HepG2 (cell line): ENCODE measurements around the gene KIRREL3. TPM values are rescaled to one million over a fixed set of nuclear protein-coding genes. Genes with fewer than 3 reads are reported as not detected.

Experiments used
- ATAC-seq: fragments of 200-7000 bp; cut with Tn5 transposase; 3 replicates; pipeline ENCODE4 v1.9.1; 2020; ENCODE audit warnings: mild to moderate bottlenecking, moderate library complexity
- BruUV-seq: library from RNA; stranded (reverse); fragments of 400-500 nt; replicated peaks from 2 replicates; lab custom pipeline; 2021; lab: Mats Ljungman, UMichigan
- CTCF ChIA-PET: fragments of 300-600 bp; formaldehyde crosslinking; extraction: SDS; loops from one replicate; lab custom pipeline; 2021; ENCODE audit warnings: low total read pairs, inconsistent platforms, low intra/inter-chr PET ratio; lab: Yijun Ruan, JAX
- POLR2A ChIA-PET: fragments of 350-600 bp; sonication (Branson Sonifier 250); formaldehyde crosslinking; loops from one replicate; lab custom pipeline; 2020; ENCODE audit warnings: antibody characterized with exemption, inconsistent platforms; lab: Yijun Ruan, JAX
- DNase-seq: peaks from one replicate; pipeline ENCODE4 v3.0.0-alpha.2; 2015; ENCODE audit warnings: low spot score
- FAIRE-seq: peaks from 3 replicates; lab custom pipeline; 2011; peaks lifted over from hg19 to GRCh38; lab: Jason Lieb, UNC
- H2AFZ ChIP-seq: one replicate; pipeline ENCODE4 v1.6.1; 2011; ENCODE audit warnings: low read length, inconsistent platforms
- H3K27ac ChIP-seq: fragments of 300-600 bp; 3 replicates; pipeline ENCODE4 v1.8.0; 2011; ENCODE audit warnings: mixed run types, mild to moderate bottlenecking, mixed read lengths, low read length, inconsistent platforms; ENCODE audit not compliant: insufficient read depth; ENCODE audit errors: extremely low read length
- H3K27me3 ChIP-seq, 2 experiments: fragments of 200-600 bp in 1 of 2; 2 replicates in 1 of 2; 3 replicates in 1 of 2; pipeline versions ENCODE4 v1.6.0 to v1.8.0; 2011; ENCODE audit warnings: low read length in 2 of 2, mild to moderate bottlenecking in 2 of 2, moderate library complexity in 2 of 2, inconsistent platforms in 1 of 2; ENCODE audit not compliant: insufficient read depth in 2 of 2, control insufficient read depth in 1 of 2
- H3K36me3 ChIP-seq, 2 experiments: fragments of 200-600 bp in 1 of 2; replicated peaks in 1 of 2; 2 replicates in 1 of 2; 3 replicates in 1 of 2; pipeline versions ENCODE4 v1.5.1 to v1.8.0; 2011; ENCODE audit warnings: low read length in 2 of 2, inconsistent platforms in 1 of 2; ENCODE audit not compliant: insufficient read depth in 2 of 2, control insufficient read depth in 1 of 2
- H3K4me1 ChIP-seq: 2 replicates; pipeline ENCODE4 v1.5.1; 2012; ENCODE audit warnings: low read length, inconsistent platforms; ENCODE audit not compliant: insufficient read depth
- H3K4me2 ChIP-seq: 2 replicates; pipeline ENCODE4 v1.6.0; 2011; ENCODE audit warnings: low read depth, low read length, inconsistent platforms
- H3K4me3 ChIP-seq, 3 experiments: fragments of 200-600 bp in 1 of 3; sonication (generic), shearing (Covaris generic) in 1 of 3; replicated peaks in 1 of 3; 2 replicates each; pipeline ENCODE4 v1.5.1; 2011 to 2016; ENCODE audit warnings: low read length in 3 of 3, inconsistent platforms in 2 of 3, low read depth in 2 of 3, mild to moderate bottlenecking in 2 of 3, control low read depth in 1 of 3, mixed read lengths in 1 of 3; ENCODE audit not compliant: insufficient read depth in 1 of 3
- H3K79me2 ChIP-seq: one replicate; pipeline ENCODE4 v1.6.1; 2011; ENCODE audit warnings: low read length, inconsistent platforms; ENCODE audit not compliant: insufficient read depth
- H3K9ac ChIP-seq: 2 replicates; pipeline ENCODE4 v1.6.0; 2011; ENCODE audit warnings: mild to moderate bottlenecking, low read depth, low read length, inconsistent platforms; ENCODE audit not compliant: insufficient read depth
- H3K9me3 ChIP-seq: 2 replicates; pipeline ENCODE4 v1.5.1; 2012; ENCODE audit warnings: mild to moderate bottlenecking, low read length
- H4K20me1 ChIP-seq: 2 replicates; pipeline ENCODE4 v1.6.0; 2011; ENCODE audit warnings: inconsistent platforms, mild to moderate bottlenecking, low read length, moderate library complexity; ENCODE audit not compliant: insufficient read depth
- CENPT ChIP-seq: sonication (generic); formaldehyde crosslinking; IDR thresholded peaks from 2 replicates; pipeline ENCODE4 v1.8.0; 2022; ENCODE audit warnings: low read depth, mild to moderate bottlenecking, moderate library complexity, missing genetic modification reagents
- HNF4A ChIP-seq: sonication (generic); formaldehyde crosslinking; IDR thresholded peaks from 2 replicates; pipeline ENCODE4 v1.4.0; 2020; ENCODE audit warnings: missing genetic modification reagents
- MLXIP ChIP-seq: sonication (generic); formaldehyde crosslinking; IDR thresholded peaks from 2 replicates; pipeline ENCODE4 v1.9.0; 2021; ENCODE audit warnings: missing genetic modification reagents, borderline replicate concordance
- SMYD3 ChIP-seq: sonication (generic); formaldehyde crosslinking; IDR thresholded peaks from 2 replicates; pipeline ENCODE4 v1.8.1; 2023; ENCODE audit warnings: mild to moderate bottlenecking, missing genetic modification reagents
- TEAD2 ChIP-seq: sonication (generic); formaldehyde crosslinking; IDR thresholded peaks from 2 replicates; pipeline ENCODE4 v1.9.0; 2021; ENCODE audit warnings: missing genetic modification reagents
- TRIM22 ChIP-seq: fragments of 450-650 bp; IDR thresholded peaks from 2 replicates; pipeline ENCODE4 v1.6.1; 2017
- ZFYVE20 ChIP-seq: sonication (generic); formaldehyde crosslinking; IDR thresholded peaks from 2 replicates; pipeline ENCODE4 v1.8.0; 2023; ENCODE audit warnings: low read depth, mild to moderate bottlenecking, moderate library complexity, missing genetic modification reagents, borderline replicate concordance
- ZKSCAN1 ChIP-seq: fragments of 150-350 bp; IDR thresholded peaks from 2 replicates; pipeline ENCODE4 v1.6.1; 2014; ENCODE audit warnings: low read length
- ZNF430 ChIP-seq: sonication (generic); formaldehyde crosslinking; IDR thresholded peaks from 2 replicates; pipeline ENCODE4 v1.9.0; 2021; ENCODE audit warnings: mild to moderate bottlenecking, missing genetic modification reagents
- ZNF607 ChIP-seq: sonication (generic); formaldehyde crosslinking; IDR thresholded peaks from 2 replicates; pipeline ENCODE4 v1.5.1; 2020; ENCODE audit warnings: missing genetic modification reagents, mild to moderate bottlenecking, borderline replicate concordance
- ZSCAN29 ChIP-seq: sonication (generic); formaldehyde crosslinking; conservative IDR thresholded peaks from 2 replicates; pipeline ENCODE4 v1.4.0; 2020; ENCODE audit warnings: mild to moderate bottlenecking, missing genetic modification reagents
- WGBS: methylation state at CpG from one replicate; pipeline ENCODE4 v1.1.6; 2017; ENCODE audit warnings: low lambda C conversion rate; 5-methylcytosine and 5-hydroxymethylcytosine counted together
- in situ Hi-C: cut with HindIII; loops from 2 replicates; pipeline ENCODE4 v1.10.0; 2017; ENCODE audit warnings: low pct_unique_long_range_greater_than_20kb; ENCODE audit not compliant: extremely low pct_ligation_motif_present
- intact Hi-C: fragments of 100-400 bp; cut with micrococcal nuclease; formaldehyde crosslinking; loops from one replicate; pipeline ENCODE4 v1.10.0; 2022; ENCODE audit not compliant: unreplicated experiment
- polyA plus RNA-seq, 8 experiments: library from polyadenylated mRNA; depleted of rRNA in 3 of 8; stranded (reverse) in 7 of 8; unstranded in 1 of 8; fragments of >200 nt; fragmentation: Illumina TruSeq in 4 of 8; extraction: Trizol in 4 of 8; gene quantifications; 2 replicates each; pipeline versions ENCODE4 v1.2.1 to v1.2.3, GENCODE V29; 2011 to 2016; ENCODE audit warnings: low read depth in 4 of 8, missing spikeins in 1 of 8, mixed read lengths in 1 of 8; ENCODE audit not compliant: insufficient read depth in 1 of 8
- total RNA-seq, 5 experiments: library from RNA; depleted of rRNA; stranded (reverse); fragments of >200 nt; fragmentation: Illumina TruSeq; extraction: Trizol; gene quantifications; 2 replicates each; pipeline ENCODE4 v1.2.3, GENCODE V29; 2016; ENCODE audit warnings: low read depth in 1 of 5

KIRREL3 gene
- total and polyA plus RNA-seq, 2 of the 13 experiments (the other 11 are each of a cell fraction or from before 2014, with no cell fraction given), result not detected

DNA sequence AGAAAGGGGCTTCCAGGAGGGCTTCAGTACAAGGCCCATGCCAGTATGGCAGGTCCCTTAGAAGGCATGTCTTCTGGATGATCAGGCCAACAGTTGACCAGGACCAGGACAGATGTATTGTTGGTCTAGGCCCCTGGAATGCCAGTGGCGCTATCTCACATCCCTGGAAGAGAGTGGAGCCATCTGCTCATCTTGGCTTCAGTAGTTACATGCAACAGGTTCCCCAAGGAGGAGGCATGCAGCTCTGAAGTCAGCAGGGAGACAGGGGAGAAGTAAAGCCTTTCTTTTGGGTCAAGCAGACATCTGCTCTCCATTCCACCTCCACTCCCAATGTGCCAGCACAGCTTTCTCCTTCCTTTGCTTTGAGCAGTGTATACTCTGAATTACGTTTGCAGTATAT, 244.1 kb downstream of the KIRREL3 start:
- no peak for TF ChIP-seq ZNF607 (CRISPR knock-in tag)
- TF ChIP-seq ZNF430, result no peak
- no peak for TF ChIP-seq TRIM22
- TF ChIP-seq ZKSCAN1, result no peak
- TF ChIP-seq CENPT (CRISPR knock-in tag), result no peak
- TF ChIP-seq SMYD3, result no peak
- no peak for TF ChIP-seq TEAD2 (CRISPR knock-in tag)
- TF ChIP-seq ZSCAN29 (CRISPR knock-in tag), result no peak
- no peak for TF ChIP-seq ZFYVE20
- TF ChIP-seq HNF4A (CRISPR knock-in tag), result no peak
- TF ChIP-seq MLXIP (CRISPR knock-in tag), result no peak
- WGBS, result 0% methylated on average over 2 of the region's 2 CpGs
- Histone ChIP-seq H2AFZ (no peak overlapping the region), H4K20me1 (no peaks in the 10 kb centered on the region), H3K79me2 (no peaks in the 10 kb centered on the region), H3K27me3 (0 out of 5 replicates have a peak, but pooled peaks cover 0 to 6% of the 10 kb centered on the region in 2 experiments), H3K4me2 (no peak overlapping the region), H3K36me3 (no peaks in the 10 kb centered on the region), H3K9me3 (no peaks in the 10 kb centered on the region), H3K4me3 (no peak overlapping the region), H3K9ac (no peak overlapping the region), H3K27ac (no peak overlapping the region), H3K4me1 (no peaks in the 10 kb centered on the region)
- ATAC-seq (no peak), FAIRE-seq (no peak), DNase-seq (no peak)
- intact Hi-C loops, result no loop called here
- POLR2A ChIA-PET, result no interaction called here
- BruUV-seq, result no TSS peak
- in situ Hi-C loops, result no loop called here
- CTCF ChIA-PET, result no interaction called here
